HFFc6 (cell line): ENCODE measurements around the gene ADAM12. TPM values are rescaled to one million over a fixed set of nuclear protein-coding genes. Genes with fewer than 3 reads are reported as not detected.

Experiments used
- DNase-seq: peaks from one replicate; pipeline ENCODE4 v3.0.0-alpha.2; 2018
- H3K27ac Mint-ChIP-seq: 2 replicates; pipeline ENCODE4 v1.8.0; 2020; ENCODE audit warnings: mild to moderate bottlenecking, mixed read lengths
- H3K27me3 Mint-ChIP-seq: 2 replicates; pipeline ENCODE4 v1.8.0; 2021; ENCODE audit warnings: mild to moderate bottlenecking, moderate library complexity, mixed read lengths; ENCODE audit not compliant: insufficient read depth
- H3K36me3 Mint-ChIP-seq: 2 replicates; pipeline ENCODE4 v1.8.0; 2021; ENCODE audit warnings: low read depth, mixed read lengths
- H3K4me1 Mint-ChIP-seq: 2 replicates; pipeline ENCODE4 v1.8.0; 2020; ENCODE audit warnings: low read depth, mixed read lengths
- H3K4me3 Mint-ChIP-seq: 2 replicates; pipeline ENCODE4 v1.8.0; 2020; ENCODE audit warnings: mild to moderate bottlenecking, moderate library complexity, mixed read lengths
- H3K9me3 Mint-ChIP-seq: 2 replicates; pipeline ENCODE4 v1.8.0; 2020; ENCODE audit warnings: mild to moderate bottlenecking, mixed read lengths
- total RNA-seq, 6 experiments: library from RNA; stranded (reverse); fragmentation: NEBNext Ultra II Directional; extraction: Animal tissue kit (Norgen Biotek cat#: 25700); gene quantifications; 2 replicates in 1 of 6; 3 replicates in 5 of 6; pipeline ENCODE4 v1.2.3, GENCODE V29; 2021
- TF ChIP-seq, protein P1 (sequence below): fragments of 200-600 bp; sonication (generic); IDR thresholded peaks from 2 replicates; pipeline ENCODE4 v1.5.0; 2021; ENCODE audit warnings: antibody characterized with exemption, mild to moderate bottlenecking

Gene ADAM12
- total RNA-seq, 6 experiments from 2014 or later: 7.5 to 12.5 (median 11.5) TPM

DNA sequence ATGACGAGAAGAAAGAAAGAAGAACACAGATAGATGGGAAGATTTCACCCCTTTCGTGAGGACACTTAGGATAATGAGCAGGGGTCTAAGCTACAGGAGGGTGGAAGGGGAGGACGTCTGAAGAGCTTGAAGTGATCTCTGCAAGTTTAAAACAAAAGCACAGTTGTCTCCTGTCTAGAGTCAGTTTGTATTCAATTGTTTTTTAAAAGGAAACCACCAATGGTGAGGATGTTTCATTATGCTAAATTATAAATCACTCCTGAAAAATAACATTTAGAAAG is 85.9 kb downstream of the ADAM12 start:
- TF ChIP-seq, protein P1, sequence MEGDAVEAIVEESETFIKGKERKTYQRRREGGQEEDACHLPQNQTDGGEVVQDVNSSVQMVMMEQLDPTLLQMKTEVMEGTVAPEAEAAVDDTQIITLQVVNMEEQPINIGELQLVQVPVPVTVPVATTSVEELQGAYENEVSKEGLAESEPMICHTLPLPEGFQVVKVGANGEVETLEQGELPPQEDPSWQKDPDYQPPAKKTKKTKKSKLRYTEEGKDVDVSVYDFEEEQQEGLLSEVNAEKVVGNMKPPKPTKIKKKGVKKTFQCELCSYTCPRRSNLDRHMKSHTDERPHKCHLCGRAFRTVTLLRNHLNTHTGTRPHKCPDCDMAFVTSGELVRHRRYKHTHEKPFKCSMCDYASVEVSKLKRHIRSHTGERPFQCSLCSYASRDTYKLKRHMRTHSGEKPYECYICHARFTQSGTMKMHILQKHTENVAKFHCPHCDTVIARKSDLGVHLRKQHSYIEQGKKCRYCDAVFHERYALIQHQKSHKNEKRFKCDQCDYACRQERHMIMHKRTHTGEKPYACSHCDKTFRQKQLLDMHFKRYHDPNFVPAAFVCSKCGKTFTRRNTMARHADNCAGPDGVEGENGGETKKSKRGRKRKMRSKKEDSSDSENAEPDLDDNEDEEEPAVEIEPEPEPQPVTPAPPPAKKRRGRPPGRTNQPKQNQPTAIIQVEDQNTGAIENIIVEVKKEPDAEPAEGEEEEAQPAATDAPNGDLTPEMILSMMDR: no peak
- H3K27me3 Mint-ChIP-seq: no peaks in the 10 kb centered on the region; the same call in 1 of the 2 replicates
- no peak overlapping the region for H3K27ac Mint-ChIP-seq
- H3K4me1 Mint-ChIP-seq: peaks cover 10% of the 10 kb centered on the region; the same call in 1 of the 2 replicates
- no peak for DNase-seq
- H3K4me3 Mint-ChIP-seq: peak overlapping the region; percentile 8; the same call in 1 of the 2 replicates
- H3K36me3 Mint-ChIP-seq: peaks cover 19% of the 10 kb centered on the region
- no peaks in the 10 kb centered on the region; the same call in none of the 2 replicates for H3K9me3 Mint-ChIP-seq

GRCh38 chr10:126301701-126302475 is 86.4 kb downstream of the ADAM12 start:
- DNase-seq: no peak
- Mint-ChIP-seq H3K4me3 (peak overlapping the region; percentile 8; the same call in 1 of the 2 replicates), H3K27ac (no peak overlapping the region), H3K9me3 (no peaks in the 10 kb centered on the region; the same call in none of the 2 replicates), H3K27me3 (no peaks in the 10 kb centered on the region; the same call in 1 of the 2 replicates), H3K4me1 (peaks cover 10% of the 10 kb centered on the region; the same call in 1 of the 2 replicates), H3K36me3 (peaks cover 19% of the 10 kb centered on the region)
- TF ChIP-seq, protein P1: no peak

- no peak overlapping the region for H3K27ac Mint-ChIP-seq
- no peaks in the 10 kb centered on the region for H3K4me1 Mint-ChIP-seq
- no peak overlapping the region for H3K4me3 Mint-ChIP-seq
- TF ChIP-seq, protein P1: no peak
- H3K27me3 Mint-ChIP-seq: no peaks in the 10 kb centered on the region; the same call in 1 of the 2 replicates
- no peaks in the 10 kb centered on the region; the same call in 1 of the 2 replicates for H3K9me3 Mint-ChIP-seq
- H3K36me3 Mint-ChIP-seq: peaks cover 13% of the 10 kb centered on the region; the same call in 1 of the 2 replicates
- DNase-seq: no peak
These were observed 93.8 kb downstream of the ADAM12 start for GRCh38 chr10:126294451-126294850.

DNA sequence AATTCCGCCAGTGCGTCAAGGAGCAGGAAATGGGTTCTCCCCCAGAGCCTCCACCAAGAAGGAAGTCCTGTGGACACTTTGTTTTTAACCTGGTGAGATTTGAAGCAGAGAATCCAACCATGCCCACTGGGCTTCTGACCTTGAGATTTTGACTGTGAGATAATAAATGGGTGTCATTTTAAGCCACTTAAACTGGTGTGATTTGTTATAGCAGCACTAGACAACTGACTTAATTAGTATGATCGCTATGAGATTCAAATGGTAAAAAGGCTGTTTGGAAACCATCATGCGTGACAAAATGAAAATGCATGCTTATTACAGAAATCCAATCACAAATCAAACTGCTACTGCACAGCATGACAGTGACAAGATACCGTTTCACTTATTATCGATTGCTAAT is 98.0 kb downstream of the ADAM12 start:
- Mint-ChIP-seq H3K4me3 (no peak overlapping the region), H3K4me1 (no peaks in the 10 kb centered on the region), H3K27me3 (peaks cover 3% of the 10 kb centered on the region; the same call in 1 of the 2 replicates), H3K9me3 (no peaks in the 10 kb centered on the region), H3K27ac (no peak overlapping the region), H3K36me3 (peaks cover 4% of the 10 kb centered on the region; the same call in 1 of the 2 replicates)
- TF ChIP-seq, protein P1: no peak
- no peak for DNase-seq

- H3K36me3 Mint-ChIP-seq: peaks cover 3% of the 10 kb centered on the region; the same call in 1 of the 2 replicates
- H3K27ac Mint-ChIP-seq: no peak overlapping the region
- H3K4me3 Mint-ChIP-seq: no peak overlapping the region
- no peak for DNase-seq
- TF ChIP-seq, protein P1: no peak
- peaks cover 3% of the 10 kb centered on the region; the same call in 1 of the 2 replicates for H3K27me3 Mint-ChIP-seq
- no peaks in the 10 kb centered on the region for H3K4me1 Mint-ChIP-seq
- H3K9me3 Mint-ChIP-seq: no peaks in the 10 kb centered on the region
These were observed 99.5 kb downstream of the ADAM12 start for GRCh38 chr10:126288547-126289493.
